ENCODE results near the gene ADPRM. TPM values are rescaled to one million over a fixed set of nuclear protein-coding genes. Genes with fewer than 3 reads are reported as not detected.
A peak's percentile ranks its signal among the peaks of the same experiment; 100 is the strongest.

ADPRM gene, protein sequence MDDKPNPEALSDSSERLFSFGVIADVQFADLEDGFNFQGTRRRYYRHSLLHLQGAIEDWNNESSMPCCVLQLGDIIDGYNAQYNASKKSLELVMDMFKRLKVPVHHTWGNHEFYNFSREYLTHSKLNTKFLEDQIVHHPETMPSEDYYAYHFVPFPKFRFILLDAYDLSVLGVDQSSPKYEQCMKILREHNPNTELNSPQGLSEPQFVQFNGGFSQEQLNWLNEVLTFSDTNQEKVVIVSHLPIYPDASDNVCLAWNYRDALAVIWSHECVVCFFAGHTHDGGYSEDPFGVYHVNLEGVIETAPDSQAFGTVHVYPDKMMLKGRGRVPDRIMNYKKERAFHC
- total RNA-seq: 10 to 100 TPM in 3 of 4 donors, 1 to 10 TPM in 1; 7.6 to 16.6 (median 15.3) TPM
- 10 to 100 TPM in 2 of 3 donors, 1 to 10 TPM in 1; 7.4 to 11.4 (median 10.7) TPM for polyA plus RNA-seq

DNA sequence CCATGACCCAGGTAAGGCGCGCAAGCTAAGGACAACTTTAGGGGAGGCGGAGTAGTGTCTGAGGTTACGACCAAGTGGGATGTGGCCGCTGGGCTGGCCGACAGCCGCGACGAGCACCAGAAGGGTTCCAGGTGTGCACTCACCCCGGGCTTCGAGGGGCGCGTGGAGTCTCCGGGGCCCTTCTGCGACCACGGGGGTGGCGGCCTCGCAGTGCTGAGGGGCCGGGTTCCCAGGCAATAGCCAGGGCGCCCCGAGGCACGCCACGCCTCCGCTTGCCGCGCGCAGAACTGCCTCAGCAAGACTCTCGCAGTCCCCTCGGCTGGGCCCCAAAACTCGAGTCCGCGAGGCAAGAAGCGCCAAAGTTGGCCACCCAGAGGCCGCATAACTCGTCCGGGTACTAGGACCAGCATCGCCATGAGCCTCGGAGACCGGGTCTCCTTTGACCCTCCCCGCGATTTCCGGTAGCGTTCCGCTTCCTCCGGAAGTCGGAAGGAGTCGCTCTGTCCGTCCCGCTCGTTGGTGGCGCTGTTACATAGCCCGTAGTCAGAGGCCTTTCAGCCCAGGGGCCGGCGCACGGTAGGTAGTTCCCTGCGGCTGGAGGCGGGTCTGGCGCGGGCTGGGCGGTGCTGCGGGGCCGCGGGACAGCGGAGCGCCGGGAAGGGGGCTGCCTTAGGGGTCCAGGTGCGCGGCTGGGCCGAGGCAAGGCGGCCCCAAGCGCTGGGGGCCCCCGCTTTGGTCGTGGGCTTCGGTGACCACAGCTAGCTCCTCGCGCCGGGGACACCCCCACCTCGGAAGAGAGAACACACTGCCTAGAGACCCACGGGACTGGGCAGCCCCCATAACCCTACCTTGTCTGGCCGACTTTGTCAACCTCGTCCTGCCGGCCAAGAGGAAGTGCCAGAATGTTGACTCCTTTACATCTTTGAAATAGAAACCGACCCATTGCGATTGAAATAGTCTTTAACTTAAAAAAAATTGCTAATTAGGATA lies at the start of gene ADPRM, which contains the start of gene SCO1:
TSS of gene ADPRM (plus strand) at position 503 of the 990 bp plus-strand sequence. CDS start 7,333 bp downstream, outside the sequence.
TSS of gene SCO1 (minus strand) at position 442 of the 990 bp plus-strand sequence. CDS start at position 416, 26 bp downstream.
- no peaks in the 10 kb centered on the region for H3K27me3 ChIP-seq
- TF ChIP-seq POLR2A (IDR thresholded peaks at IDR 0.05) (peak; percentile 81 to 85), POLR2AphosphoS5 (IDR thresholded peaks at IDR 0.05) (peak; percentile 93 to 97 (median 94)), EP300 (IDR thresholded peaks at IDR 0.05) (no peak), CTCF (IDR thresholded peaks at IDR 0.05) (peak in 3 of 4 experiments; percentile 20 to 25 (median 21))
- H3K27ac ChIP-seq: peak within 1 kb of the TSS; percentile 89 to 97 (median 94)
- peaks cover 0 to 32% (median 10%) of the 10 kb centered on the region in 4 donors for H3K36me3 ChIP-seq
- DNase-seq: peak; percentile 96
- H3K4me1 ChIP-seq: peaks cover 0 to 34% (median 22%) of the 10 kb centered on the region in 4 donors
- H3K4me3 ChIP-seq: peak within 1 kb of the TSS; percentile 71 to 97 (median 86)
- intact Hi-C loops (cut with DNase I): loop anchor here (2.0 kb wide), 1 partner anchor 31 kb away; no protein-coding TSS in a partner anchor
- H3K9me3 ChIP-seq: no peaks in the 10 kb centered on the region
- 0% methylated on average over 84 of the region's 84 CpGs for WGBS, 2 donors

DNA sequence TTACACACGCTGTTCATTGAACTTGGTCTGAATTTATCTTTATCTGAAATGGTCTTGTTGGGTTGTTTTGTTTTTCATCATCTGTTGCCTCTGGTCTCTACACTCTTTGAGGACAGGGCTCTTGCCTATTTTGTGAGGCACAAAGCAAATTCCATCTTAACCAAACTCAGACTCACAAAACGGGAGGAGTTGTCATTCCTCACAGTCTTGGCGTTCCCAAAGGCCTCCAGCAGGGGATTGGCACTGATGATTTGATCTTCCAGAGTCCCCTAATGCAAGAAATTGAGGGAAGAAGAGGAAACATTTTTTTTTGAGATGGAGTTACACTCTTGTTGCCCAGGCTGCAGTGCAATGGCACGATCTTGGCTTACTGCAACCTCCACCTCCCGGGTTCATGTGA lies 49.0 kb upstream of the ADPRM start:
- no peak for DNase-seq
- 95 to 96% methylated on average over 5 of the region's 5 CpGs for WGBS, 2 donors
- intact Hi-C loops (cut with DNase I): no loop called here
- no peak for TF ChIP-seq POLR2AphosphoS5 (IDR thresholded peaks at IDR 0.05)
- TF ChIP-seq POLR2A (IDR thresholded peaks at IDR 0.05): no peak
- no peak for TF ChIP-seq CTCF (IDR thresholded peaks at IDR 0.05)
- TF ChIP-seq EP300 (IDR thresholded peaks at IDR 0.05): no peak
- peaks cover 0 to 14% (median 3%) of the 10 kb centered on the region in 4 donors for H3K36me3 ChIP-seq
- no peaks in the 10 kb centered on the region for H3K27me3 ChIP-seq
- H3K9me3 ChIP-seq: no peaks in the 10 kb centered on the region
- H3K27ac ChIP-seq: no peak overlapping the region
- no peak overlapping the region for H3K4me3 ChIP-seq
- peaks cover 0 to 5% (median 0%) of the 10 kb centered on the region in 4 donors for H3K4me1 ChIP-seq

DNA sequence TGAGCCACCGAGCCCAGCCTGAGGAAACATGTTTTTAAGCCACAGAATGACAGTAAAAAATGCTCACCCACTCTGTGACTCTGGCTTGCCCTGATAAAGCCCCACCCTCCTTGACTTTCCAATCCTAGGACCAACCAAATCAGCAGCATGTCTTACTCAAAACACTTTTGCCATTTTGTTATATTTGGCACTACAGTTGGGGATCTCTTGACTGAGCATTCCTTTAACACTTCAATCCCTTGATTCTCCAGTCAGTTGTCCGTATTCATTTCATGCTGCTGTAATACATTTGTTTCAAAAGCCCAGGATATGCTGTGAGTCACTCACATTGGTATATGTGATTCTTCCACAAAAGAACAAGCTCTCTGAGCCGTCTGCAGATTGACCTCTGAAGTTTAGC lies 48.4 kb upstream of the ADPRM start:
- Histone ChIP-seq H3K36me3 (peaks cover 0 to 14% (median 3%) of the 10 kb centered on the region in 4 donors), H3K27ac (no peak overlapping the region), H3K4me3 (no peak overlapping the region), H3K4me1 (peaks cover 0 to 5% (median 0%) of the 10 kb centered on the region in 4 donors), H3K27me3 (no peaks in the 10 kb centered on the region), H3K9me3 (no peaks in the 10 kb centered on the region)
- 84 to 89% methylated on average over 3 of the region's 3 CpGs for WGBS, 2 donors
- DNase-seq: no peak
- TF ChIP-seq POLR2A (IDR thresholded peaks at IDR 0.05) (no peak), POLR2AphosphoS5 (IDR thresholded peaks at IDR 0.05) (no peak), CTCF (IDR thresholded peaks at IDR 0.05) (no peak), EP300 (IDR thresholded peaks at IDR 0.05) (no peak)
- intact Hi-C loops (cut with DNase I): no loop called here

- H3K27ac ChIP-seq: no peak overlapping the region
- WGBS, 2 donors: 91 to 95% methylated on average over 5 of the region's 5 CpGs
- peaks cover 0 to 10% (median 3%) of the 10 kb centered on the region in 4 donors for H3K36me3 ChIP-seq
- H3K9me3 ChIP-seq: no peaks in the 10 kb centered on the region
- H3K27me3 ChIP-seq: no peaks in the 10 kb centered on the region
- intact Hi-C loops (cut with DNase I): no loop called here
- no peak overlapping the region for H3K4me3 ChIP-seq
- peaks cover 0 to 5% (median 0%) of the 10 kb centered on the region in 4 donors for H3K4me1 ChIP-seq
- no peak for TF ChIP-seq EP300 (IDR thresholded peaks at IDR 0.05)
- no peak for TF ChIP-seq POLR2AphosphoS5 (IDR thresholded peaks at IDR 0.05)
- no peak for TF ChIP-seq POLR2A (IDR thresholded peaks at IDR 0.05)
- no peak for TF ChIP-seq CTCF (IDR thresholded peaks at IDR 0.05)
- DNase-seq: no peak
Measured at GRCh38 chr17:10649602-10650001, 47.8 kb upstream of the ADPRM start.

Measured in sigmoid colon (tissue), 7 donors.